ENCODE data around the gene TRMT6.

GRCh38 chr20:5888041-5888440 lies 62.3 kb downstream of the TRMT6 start:
- no peak for TF ChIP-seq CTCF (IDR thresholded peaks at IDR 0.05; ENCODE audit: insufficient read depth, low read length)
- TF ChIP-seq REST (IDR thresholded peaks at IDR 0.05; ENCODE audit: insufficient replicate concordance, low read depth) = no peak
- no peak for TF ChIP-seq POLR2AphosphoS5 (IDR thresholded peaks at IDR 0.05; ENCODE audit: low read depth)
- no peak for TF ChIP-seq SPI1 (IDR thresholded peaks at IDR 0.05; ENCODE audit: borderline replicate concordance, low read depth)

All from HL-60 (cell line).